ENCODE data around the gene TBCEL. TPM values are rescaled to one million over a fixed set of nuclear protein-coding genes. Genes with fewer than 3 reads are reported as not detected.

The TBCEL gene
- total RNA-seq, 1 experiment from 2014 or later = 23.6 TPM

GRCh38 chr11:121123496-121124069, 99.7 kb downstream of the TBCEL start:
- no peak overlapping the region for H3K4me3 Mint-ChIP-seq (ENCODE audit: unreplicated experiment)
- Histone ChIP-seq H3K27me3 (replicated peaks; ENCODE audit: control insufficient read depth, insufficient read depth, low read length) (no peaks in the 10 kb centered on the region), H3K4me1 (no peaks in the 10 kb centered on the region), H3K4me3 (ENCODE audit: low read depth, low read length) (no peak overlapping the region), H3K9me3 (peaks cover 5% of the 10 kb centered on the region), H3K36me3 (ENCODE audit: control insufficient read depth, insufficient read depth, low read length) (no peaks in the 10 kb centered on the region)
- intact Hi-C loops (cut with micrococcal nuclease; ENCODE audit: unreplicated experiment) = no loop called here
- no TSS peak for BruUV-seq (replicated peaks)
- no peaks in the 10 kb centered on the region for H3K4me1 Mint-ChIP-seq (ENCODE audit: low read depth, unreplicated experiment)
- peaks cover 6% of the 10 kb centered on the region for H3K27me3 Mint-ChIP-seq (ENCODE audit: insufficient read depth, unreplicated experiment)
- ChIA-PET CTCF (no interaction called here), POLR2A (no interaction called here)
- no peak for DNase-seq
- no peaks in the 10 kb centered on the region for H3K36me3 Mint-ChIP-seq (ENCODE audit: insufficient read depth, unreplicated experiment)
- no peak for TF ChIP-seq CTCF (IDR thresholded peaks at IDR 0.05; ENCODE audit: insufficient read depth in 1 of 2, low read depth in 1 of 2, low read length in 1 of 2, severe bottlenecking in 1 of 2, unreplicated experiment in 1 of 2)
- H3K27ac Mint-ChIP-seq (ENCODE audit: unreplicated experiment) = no peak overlapping the region
- H3K9me3 Mint-ChIP-seq (ENCODE audit: unreplicated experiment) = peaks cover 15% of the 10 kb centered on the region

GRCh38 chr11:121127809-121128208, 103.9 kb downstream of the TBCEL start:
- H3K4me3 ChIP-seq (ENCODE audit: low read depth, low read length) = no peak overlapping the region
- no peak for DNase-seq
- TF ChIP-seq CTCF (IDR thresholded peaks at IDR 0.05; ENCODE audit: insufficient read depth in 1 of 2, low read depth in 1 of 2, low read length in 1 of 2, severe bottlenecking in 1 of 2, unreplicated experiment in 1 of 2) = no peak
- H3K9me3 Mint-ChIP-seq (ENCODE audit: unreplicated experiment) = peaks cover 15% of the 10 kb centered on the region
- intact Hi-C loops (cut with micrococcal nuclease; ENCODE audit: unreplicated experiment) = no loop called here
- no peaks in the 10 kb centered on the region; the same call in 1 of the 2 replicates for H3K9me3 ChIP-seq
- no peaks in the 10 kb centered on the region for H3K27me3 ChIP-seq (replicated peaks; ENCODE audit: control insufficient read depth, insufficient read depth, low read length)
- H3K27me3 Mint-ChIP-seq (ENCODE audit: insufficient read depth, unreplicated experiment) = peaks cover 7% of the 10 kb centered on the region
- CTCF ChIA-PET = no interaction called here
- no peaks in the 10 kb centered on the region for H3K36me3 Mint-ChIP-seq (ENCODE audit: insufficient read depth, unreplicated experiment)
- POLR2A ChIA-PET = no interaction called here
- BruUV-seq (replicated peaks) = no TSS peak
- no peaks in the 10 kb centered on the region for H3K36me3 ChIP-seq (ENCODE audit: control insufficient read depth, insufficient read depth, low read length)
- no peak overlapping the region for H3K27ac Mint-ChIP-seq (ENCODE audit: unreplicated experiment)
- H3K4me1 Mint-ChIP-seq (ENCODE audit: low read depth, unreplicated experiment) = peaks cover 6% of the 10 kb centered on the region
- no peak overlapping the region for H3K4me3 Mint-ChIP-seq (ENCODE audit: unreplicated experiment)
- no peaks in the 10 kb centered on the region for H3K4me1 ChIP-seq

- no peak for TF ChIP-seq CTCF (IDR thresholded peaks at IDR 0.05; ENCODE audit: insufficient read depth in 1 of 2, low read depth in 1 of 2, low read length in 1 of 2, severe bottlenecking in 1 of 2, unreplicated experiment in 1 of 2)
- CTCF ChIA-PET = interaction anchor here (1.3 kb wide), 1 partner anchor 65 kb away, joined by 4 read pairs; no protein-coding TSS in a partner anchor
Observed at GRCh38 chr11:121129362-121130340, 105.7 kb downstream of the TBCEL start.

More at GRCh38 chr11:121129362-121130340, 105.7 kb downstream of the TBCEL start:
- Mint-ChIP-seq H3K9me3 (ENCODE audit: unreplicated experiment) (no peaks in the 10 kb centered on the region), H3K36me3 (ENCODE audit: insufficient read depth, unreplicated experiment) (no peaks in the 10 kb centered on the region), H3K27me3 (ENCODE audit: insufficient read depth, unreplicated experiment) (peaks cover 8% of the 10 kb centered on the region), H3K27ac (ENCODE audit: unreplicated experiment) (no peak overlapping the region), H3K4me1 (ENCODE audit: low read depth, unreplicated experiment) (peaks cover 6% of the 10 kb centered on the region), H3K4me3 (ENCODE audit: unreplicated experiment) (no peak overlapping the region)
- DNase-seq = no peak
- H3K9me3 ChIP-seq = no peaks in the 10 kb centered on the region
- POLR2A ChIA-PET = no interaction called here
- no peaks in the 10 kb centered on the region for H3K36me3 ChIP-seq (ENCODE audit: control insufficient read depth, insufficient read depth, low read length)
- no peaks in the 10 kb centered on the region for H3K4me1 ChIP-seq
- intact Hi-C loops (cut with micrococcal nuclease; ENCODE audit: unreplicated experiment) = no loop called here
- no TSS peak for BruUV-seq (replicated peaks)
- no peak overlapping the region for H3K4me3 ChIP-seq (ENCODE audit: low read depth, low read length)
- no peaks in the 10 kb centered on the region for H3K27me3 ChIP-seq (replicated peaks; ENCODE audit: control insufficient read depth, insufficient read depth, low read length)

Measured in Caco-2 (cell line).